Right lobe of liver (tissue), 6 donors: Measurements from ENCODE around the gene PAX9. TPM values are rescaled to one million over a fixed set of nuclear protein-coding genes. Genes with fewer than 3 reads are reported as not detected.

Experiments
- ATAC-seq, 4 donors: fragments of 200-7000 bp; cut with Tn5 transposase; one replicate each; pipeline ENCODE4 v1.9.1; 2020; ENCODE audit warnings: mild to moderate bottlenecking in 4 of 4, moderate library complexity in 4 of 4
- DNase-seq, 3 donors: peaks; one replicate each; pipeline ENCODE4 v3.0.0-alpha.2; 2020
- H3K27ac ChIP-seq, 3 donors: fragments of 200-600 bp; one replicate each; pipeline ENCODE4 v1.8.0; 2022
- H3K27me3 ChIP-seq, 2 donors: fragments of 200-600 bp; one replicate each; pipeline ENCODE4 v1.8.0; 2022
- H3K36me3 ChIP-seq, 4 donors: fragments of 200-600 bp; sonication (generic) in 1 of 4; one replicate each; pipeline versions ENCODE4 v1.5.1 to v1.8.0; 2017 to 2022; ENCODE audit warnings: control low read depth in 1 of 4
- H3K4me1 ChIP-seq, 4 donors: fragments of 200-600 bp; sonication (generic) in 1 of 4; one replicate each; pipeline versions ENCODE4 v1.5.1 to v1.8.0; 2017 to 2022; ENCODE audit warnings: control low read depth in 1 of 4
- H3K4me3 ChIP-seq, 3 donors: fragments of 200-600 bp; one replicate each; pipeline ENCODE4 v1.8.0; 2022
- H3K9me3 ChIP-seq, 4 donors: fragments of 200-600 bp; sonication (generic) in 1 of 4; one replicate each; pipeline versions ENCODE4 v1.5.1 to v1.8.0; 2017 to 2022; ENCODE audit warnings: control low read depth in 1 of 4
- POLR2A ChIP-seq: fragments of 450-650 bp; IDR thresholded peaks from one replicate; pipeline ENCODE4 v1.6.1; 2017; ENCODE audit warnings: antibody characterized with exemption, mild to moderate bottlenecking
- WGBS: methylation state at CpG from one replicate; pipeline ENCODE4 v1.1.6; 2018; ENCODE audit warnings: low coverage, low lambda C conversion rate; ENCODE audit not compliant: insufficient coverage; ENCODE audit errors: missing lambda C conversion rate; 5-methylcytosine and 5-hydroxymethylcytosine counted together
- intact Hi-C, 2 donors: fragments of 100-400 bp; cut with DNase I; formaldehyde crosslinking; loops; one replicate each; pipeline versions ENCODE4 v1.11.2 to v1.14.1; 2022
- total RNA-seq, 6 experiments: library from RNA; depleted of rRNA in 2 of 6; stranded (reverse); fragments of >200 nt in 2 of 6; fragmentation: NEBNext Ultra II Directional in 3 of 6; extraction: Animal tissue kit (Norgen Biotek cat#: 25700) in 3 of 6; gene quantifications; one replicate each; pipeline versions ENCODE4 v1.1.0 to v1.2.4, GENCODE V29; 2016 to 2023
- TF ChIP-seq, protein P1 (sequence below), 4 donors: fragments of 200-600 bp in 3 of 4; fragments of 450-650 bp in 1 of 4; IDR thresholded peaks; one replicate each; pipeline versions ENCODE4 v1.5.1 to v1.8.0; 2016 to 2022; ENCODE audit warnings: antibody characterized with exemption in 4 of 4, mild to moderate bottlenecking in 2 of 4
- donor health status: DM: no; HTN: yes; CAD: no.
- donor health status: DM: no; HTN: no; CAD: no.
- donor health status: DM: no; HTN: no; CAD: no.
- donor health status: DM: no; HTN: yes; CAD: no.
- donor health status: DM: no; HTN: yes; CAD: no.

Gene PAX9
- total RNA-seq, 6 experiments from 2014 or later = not detected

DNA sequence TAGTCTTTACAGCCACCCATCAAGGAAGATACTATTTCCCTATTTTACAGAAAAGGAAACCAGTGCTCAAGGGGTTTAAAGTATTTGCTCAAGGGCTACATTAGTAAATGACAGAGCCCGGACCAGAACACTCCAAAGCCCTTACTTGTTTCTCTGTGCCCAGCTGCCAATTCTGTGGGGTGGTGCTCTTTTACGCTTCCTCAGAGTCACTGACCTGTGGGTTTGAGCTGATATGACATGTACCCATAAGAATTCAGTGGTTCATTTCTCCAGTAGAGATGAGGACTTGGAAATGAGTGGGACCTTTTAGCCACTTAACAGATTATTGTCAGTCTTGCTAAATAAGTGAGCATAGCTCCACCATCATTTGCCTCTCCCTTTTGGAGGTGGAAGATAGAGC is 41.8 kb upstream of the PAX9 start:
- DNase-seq (no peak), ATAC-seq (no peak)
- Histone ChIP-seq H3K4me1 (no peaks in the 10 kb centered on the region), H3K36me3 (peaks cover 0 to 2% (median 0%) of the 10 kb centered on the region in 4 donors), H3K9me3 (no peaks in the 10 kb centered on the region), H3K27me3 (no peaks in the 10 kb centered on the region), H3K27ac (no peak overlapping the region), H3K4me3 (no peak overlapping the region)
- WGBS = 76% methylated on average over 2 of the region's 2 CpGs
- TF ChIP-seq, protein P1, sequence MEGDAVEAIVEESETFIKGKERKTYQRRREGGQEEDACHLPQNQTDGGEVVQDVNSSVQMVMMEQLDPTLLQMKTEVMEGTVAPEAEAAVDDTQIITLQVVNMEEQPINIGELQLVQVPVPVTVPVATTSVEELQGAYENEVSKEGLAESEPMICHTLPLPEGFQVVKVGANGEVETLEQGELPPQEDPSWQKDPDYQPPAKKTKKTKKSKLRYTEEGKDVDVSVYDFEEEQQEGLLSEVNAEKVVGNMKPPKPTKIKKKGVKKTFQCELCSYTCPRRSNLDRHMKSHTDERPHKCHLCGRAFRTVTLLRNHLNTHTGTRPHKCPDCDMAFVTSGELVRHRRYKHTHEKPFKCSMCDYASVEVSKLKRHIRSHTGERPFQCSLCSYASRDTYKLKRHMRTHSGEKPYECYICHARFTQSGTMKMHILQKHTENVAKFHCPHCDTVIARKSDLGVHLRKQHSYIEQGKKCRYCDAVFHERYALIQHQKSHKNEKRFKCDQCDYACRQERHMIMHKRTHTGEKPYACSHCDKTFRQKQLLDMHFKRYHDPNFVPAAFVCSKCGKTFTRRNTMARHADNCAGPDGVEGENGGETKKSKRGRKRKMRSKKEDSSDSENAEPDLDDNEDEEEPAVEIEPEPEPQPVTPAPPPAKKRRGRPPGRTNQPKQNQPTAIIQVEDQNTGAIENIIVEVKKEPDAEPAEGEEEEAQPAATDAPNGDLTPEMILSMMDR (IDR thresholded peaks at IDR 0.05) = no peak
- no peak for TF ChIP-seq POLR2A
- intact Hi-C loops = no loop called here

DNA sequence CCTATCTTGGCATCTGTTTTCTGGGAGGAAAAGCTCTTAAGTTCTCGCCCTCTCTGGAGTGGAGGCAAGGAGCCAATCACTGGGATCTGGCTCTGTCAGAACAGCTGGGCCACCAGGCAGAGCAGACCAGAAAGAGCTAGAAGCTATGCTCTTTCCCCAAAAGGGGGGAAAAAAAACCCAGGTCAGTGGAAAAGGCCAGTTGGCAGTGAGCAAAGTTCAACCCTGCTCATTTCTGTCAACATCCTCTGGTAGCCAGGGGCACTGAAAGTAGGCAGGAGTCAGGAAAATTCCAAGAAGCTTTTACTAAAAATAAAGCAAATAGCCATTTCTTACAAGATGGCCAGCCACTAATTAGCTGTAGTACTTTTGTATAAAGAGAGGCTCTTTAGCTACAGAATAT is 36.6 kb upstream of the PAX9 start:
- no peak for DNase-seq
- peaks cover 0 to 2% (median 0%) of the 10 kb centered on the region in 4 donors for H3K36me3 ChIP-seq
- TF ChIP-seq POLR2A = no peak
- TF ChIP-seq, protein P1 (IDR thresholded peaks at IDR 0.05) = no peak
- no peak overlapping the region for H3K4me3 ChIP-seq
- intact Hi-C loops = no loop called here
- H3K27me3 ChIP-seq = no peaks in the 10 kb centered on the region
- no CpG with 5 or more reads among the region's 1 CpG for WGBS
- no peaks in the 10 kb centered on the region for H3K4me1 ChIP-seq
- H3K27ac ChIP-seq = no peak overlapping the region
- ATAC-seq = peak in 1 of 4 donors; percentile 56
- H3K9me3 ChIP-seq = no peaks in the 10 kb centered on the region

DNA sequence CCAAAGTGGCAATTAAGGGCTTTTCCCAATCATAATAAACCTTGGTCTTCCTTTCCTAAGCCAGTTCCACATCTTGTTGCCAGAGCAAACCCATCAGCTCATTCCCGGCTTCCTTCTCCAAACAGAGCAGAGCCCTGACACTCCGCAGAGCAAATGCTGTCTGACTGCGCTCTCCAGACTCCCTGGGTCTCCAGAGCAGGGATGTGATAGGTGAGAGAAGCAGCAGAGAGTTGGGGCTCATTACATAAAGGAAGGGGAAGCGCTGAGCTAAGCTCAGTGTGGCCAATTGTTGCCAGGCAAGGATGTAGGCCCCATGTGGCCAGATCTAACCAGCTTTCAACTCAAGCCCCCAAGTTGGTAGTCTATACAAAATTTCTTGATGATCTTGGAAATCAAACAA is 36.2 kb upstream of the PAX9 start:
- 50% methylated on average over 2 of the region's 4 CpGs for WGBS
- no peaks in the 10 kb centered on the region for H3K9me3 ChIP-seq
- H3K4me1 ChIP-seq = no peaks in the 10 kb centered on the region
- H3K36me3 ChIP-seq = peaks cover 0 to 2% (median 0%) of the 10 kb centered on the region in 4 donors
- H3K27me3 ChIP-seq = no peaks in the 10 kb centered on the region
- ATAC-seq (no peak), DNase-seq (no peak)
- no peak overlapping the region for H3K4me3 ChIP-seq
- intact Hi-C loops = no loop called here
- no peak overlapping the region for H3K27ac ChIP-seq
- TF ChIP-seq, protein P1 (IDR thresholded peaks at IDR 0.05) = no peak
- TF ChIP-seq POLR2A = no peak

DNA sequence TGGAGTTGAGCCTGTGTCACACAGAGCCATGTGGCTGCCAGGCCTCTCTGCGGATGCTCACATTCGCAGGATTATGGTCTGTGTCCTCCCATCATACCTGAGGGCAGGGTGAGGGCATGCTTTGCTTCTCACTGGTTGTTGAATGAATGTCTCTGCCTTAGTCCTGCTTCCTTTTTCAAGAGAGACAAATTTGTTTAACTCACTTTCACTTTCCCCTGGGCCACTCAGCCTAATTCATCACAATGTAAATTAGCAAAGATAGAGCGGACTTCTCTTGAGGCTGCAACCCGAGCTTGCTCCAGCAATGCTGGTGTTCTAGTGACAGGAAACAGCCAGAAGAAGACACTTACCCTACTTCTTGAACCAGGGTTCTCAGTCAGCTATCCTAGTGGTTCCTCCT is 35.5 kb upstream of the PAX9 start:
- Histone ChIP-seq H3K4me3 (no peak overlapping the region), H3K27me3 (no peaks in the 10 kb centered on the region), H3K27ac (no peak overlapping the region), H3K4me1 (no peaks in the 10 kb centered on the region), H3K9me3 (no peaks in the 10 kb centered on the region), H3K36me3 (no peaks in the 10 kb centered on the region)
- no peak for TF ChIP-seq POLR2A
- TF ChIP-seq, protein P1 (IDR thresholded peaks at IDR 0.05) = no peak
- intact Hi-C loops = no loop called here
- no peak for DNase-seq
- ATAC-seq = no peak
- WGBS = 10% methylated on average over 1 of the region's 4 CpGs

DNA sequence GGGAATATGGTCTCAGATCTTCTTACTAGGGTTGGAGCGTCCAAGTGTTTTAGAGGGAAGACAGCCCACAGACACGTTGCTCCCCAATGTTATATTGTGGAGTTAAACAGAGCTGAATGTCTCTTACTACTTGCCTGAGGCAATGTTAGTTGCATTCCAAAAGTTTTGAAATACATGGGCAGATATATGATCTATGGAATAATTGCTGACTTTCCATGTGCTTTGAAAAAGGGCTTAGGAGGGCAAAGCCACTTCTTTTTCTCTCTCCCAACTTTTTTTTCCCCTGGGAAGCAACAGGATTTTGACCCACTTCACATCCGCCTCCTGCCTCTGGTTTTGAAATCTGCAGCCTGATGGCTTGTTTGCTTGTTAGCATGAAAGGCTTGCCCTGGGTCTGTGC is 33.7 kb upstream of the PAX9 start:
- H3K4me3 ChIP-seq = no peak overlapping the region
- no peak overlapping the region for H3K27ac ChIP-seq
- TF ChIP-seq, protein P1 (IDR thresholded peaks at IDR 0.05) = no peak
- no peak for TF ChIP-seq POLR2A
- WGBS = 35% methylated on average over 3 of the region's 3 CpGs
- intact Hi-C loops = no loop called here
- H3K27me3 ChIP-seq = no peaks in the 10 kb centered on the region
- no peaks in the 10 kb centered on the region for H3K4me1 ChIP-seq
- ATAC-seq (no peak), DNase-seq (no peak)
- H3K36me3 ChIP-seq = no peaks in the 10 kb centered on the region
- no peaks in the 10 kb centered on the region for H3K9me3 ChIP-seq
